Omental fat pad (tissue), 4 donors: Measurements from ENCODE around the gene CNNM2. TPM values are rescaled to one million over a fixed set of nuclear protein-coding genes. Genes with fewer than 3 reads are reported as not detected.

Experiments used
- ATAC-seq: fragments of 150-250 bp; one replicate; pipeline ENCODE4 v1.9.1; 2016; ENCODE audit warnings: mild to moderate bottlenecking, moderate library complexity; ENCODE audit not compliant: low FRiP score
- DNase-seq: peaks from one replicate; pipeline ENCODE4 v3.0.0-alpha.2; 2019; ENCODE audit warnings: low spot score
- total RNA-seq, 4 donors: library from RNA; depleted of rRNA; stranded (reverse); fragments of >200 nt; gene quantifications; one replicate each; pipeline ENCODE4 v1.1.0, GENCODE V29; 2016
- TF ChIP-seq, protein P1 (sequence below), 3 donors: fragments of 450-650 bp; IDR thresholded peaks; one replicate each; pipeline ENCODE4 v1.5.1; 2016 to 2017; ENCODE audit warnings: antibody characterized with exemption in 3 of 3, mild to moderate bottlenecking in 3 of 3, moderate library complexity in 2 of 3

The CNNM2 gene
- total RNA-seq, 4 donors from 2014 or later: 2.3 to 9.8 (median 3.2) TPM

DNA sequence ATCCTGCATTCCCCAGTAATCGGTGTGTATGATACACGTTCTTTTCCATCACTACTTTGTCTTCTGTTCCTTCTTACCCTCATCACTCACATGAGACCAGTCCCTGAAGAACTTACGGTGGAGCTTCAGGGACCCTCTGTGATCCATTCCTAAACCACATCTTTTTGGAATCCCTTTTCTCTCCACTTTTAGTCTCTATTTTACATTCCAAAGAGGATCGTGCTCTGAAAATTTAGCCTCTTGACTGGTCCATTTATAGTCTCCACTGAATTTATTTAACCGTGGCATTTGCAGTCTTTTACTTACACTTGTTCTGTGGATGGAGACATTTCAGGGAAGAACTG lies 165.9 kb downstream of the CNNM2 start:
- TF ChIP-seq, protein P1, sequence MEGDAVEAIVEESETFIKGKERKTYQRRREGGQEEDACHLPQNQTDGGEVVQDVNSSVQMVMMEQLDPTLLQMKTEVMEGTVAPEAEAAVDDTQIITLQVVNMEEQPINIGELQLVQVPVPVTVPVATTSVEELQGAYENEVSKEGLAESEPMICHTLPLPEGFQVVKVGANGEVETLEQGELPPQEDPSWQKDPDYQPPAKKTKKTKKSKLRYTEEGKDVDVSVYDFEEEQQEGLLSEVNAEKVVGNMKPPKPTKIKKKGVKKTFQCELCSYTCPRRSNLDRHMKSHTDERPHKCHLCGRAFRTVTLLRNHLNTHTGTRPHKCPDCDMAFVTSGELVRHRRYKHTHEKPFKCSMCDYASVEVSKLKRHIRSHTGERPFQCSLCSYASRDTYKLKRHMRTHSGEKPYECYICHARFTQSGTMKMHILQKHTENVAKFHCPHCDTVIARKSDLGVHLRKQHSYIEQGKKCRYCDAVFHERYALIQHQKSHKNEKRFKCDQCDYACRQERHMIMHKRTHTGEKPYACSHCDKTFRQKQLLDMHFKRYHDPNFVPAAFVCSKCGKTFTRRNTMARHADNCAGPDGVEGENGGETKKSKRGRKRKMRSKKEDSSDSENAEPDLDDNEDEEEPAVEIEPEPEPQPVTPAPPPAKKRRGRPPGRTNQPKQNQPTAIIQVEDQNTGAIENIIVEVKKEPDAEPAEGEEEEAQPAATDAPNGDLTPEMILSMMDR (IDR thresholded peaks at IDR 0.05): no peak
- ATAC-seq (no peak), DNase-seq (no peak)

GRCh38 chr10:103086261-103086660 lies 168.2 kb downstream of the CNNM2 start:
- no peak for DNase-seq
- ATAC-seq: no peak

DNA sequence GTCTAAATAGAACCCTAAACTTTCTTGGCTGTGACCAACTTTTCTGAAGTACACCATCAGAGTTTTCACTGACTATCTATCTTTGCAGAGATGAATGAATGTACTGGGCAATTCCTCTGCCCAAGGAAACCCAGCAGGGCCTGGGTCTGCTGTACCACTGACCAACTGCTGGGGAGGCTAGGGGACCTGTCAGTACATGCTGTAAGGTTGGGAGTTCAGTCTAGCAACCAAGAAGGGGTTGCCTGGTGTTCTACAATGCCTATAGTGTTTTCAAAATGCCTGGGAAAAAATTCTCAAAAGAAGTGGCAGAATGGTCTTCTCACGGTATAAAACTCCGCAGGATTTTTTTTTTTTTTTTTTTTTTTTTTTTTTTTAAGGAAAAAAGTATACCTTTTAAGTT lies 168.7 kb downstream of the CNNM2 start:
- DNase-seq: no peak
- no peak for ATAC-seq
- TF ChIP-seq, protein P1 (IDR thresholded peaks at IDR 0.05): no peak

More at GRCh38 chr10:103086261-103086660, 168.2 kb downstream of the CNNM2 start:
- TF ChIP-seq, protein P1 (IDR thresholded peaks at IDR 0.05): no peak

- TF ChIP-seq, protein P1 (IDR thresholded peaks at IDR 0.05): no peak
- DNase-seq (no peak), ATAC-seq (no peak)
Measured at GRCh38 chr10:103089493-103089892, 171.4 kb downstream of the CNNM2 start.

DNA sequence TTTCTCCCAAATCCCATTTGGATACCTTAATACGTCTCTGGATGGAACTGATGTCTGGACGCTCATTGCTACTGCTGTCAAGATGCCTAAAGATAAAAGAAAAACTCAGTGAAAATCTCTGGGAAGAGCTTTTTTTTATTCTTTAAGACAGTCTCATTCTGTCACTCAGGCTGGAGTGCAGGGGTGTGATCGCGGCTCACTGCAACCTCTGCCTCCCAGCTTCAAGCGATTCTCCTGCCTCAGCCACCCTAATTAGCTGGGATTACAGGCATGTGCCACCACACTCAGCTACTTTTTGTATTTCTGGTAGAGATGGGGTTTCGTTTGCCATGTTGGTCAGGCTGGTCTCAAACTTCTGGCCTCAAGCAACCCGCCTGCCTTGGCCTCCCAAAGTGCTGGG lies 172.8 kb downstream of the CNNM2 start:
- no peak for DNase-seq
- no peak for ATAC-seq
- TF ChIP-seq, protein P1 (IDR thresholded peaks at IDR 0.05): no peak

DNA sequence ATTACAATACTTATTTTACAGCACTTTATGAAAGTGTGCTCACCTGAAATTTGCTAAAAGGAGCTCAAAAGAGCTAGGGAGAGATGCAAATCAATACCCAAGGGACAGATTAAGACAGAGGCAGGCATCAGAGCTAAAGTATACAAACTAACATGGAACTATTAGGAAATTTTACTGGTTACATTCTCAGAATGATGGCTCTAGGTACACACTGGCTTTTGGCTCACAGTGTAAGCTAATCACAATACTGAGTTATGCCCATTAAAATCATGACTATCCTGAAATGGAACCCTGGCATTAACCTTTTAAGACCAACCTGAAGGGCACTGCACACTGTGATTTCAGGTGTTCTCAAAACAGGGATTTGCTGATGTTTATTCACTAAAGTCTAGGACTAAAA lies 176.9 kb downstream of the CNNM2 start:
- ATAC-seq: no peak
- no peak for DNase-seq
- TF ChIP-seq, protein P1 (IDR thresholded peaks at IDR 0.05): no peak

- DNase-seq (no peak), ATAC-seq (no peak)
- TF ChIP-seq, protein P1 (IDR thresholded peaks at IDR 0.05): no peak
Measured at GRCh38 chr10:103096130-103096529, 178.0 kb downstream of the CNNM2 start.
